BLaER1 (cell line): ENCODE data around the gene NOL9.

Experiments used
- H3K27ac ChIP-seq: shearing (Covaris generic); formaldehyde crosslinking; 2 replicates; pipeline ENCODE4 v1.8.1; 2022
- H3K27me3 ChIP-seq: shearing (Covaris generic); formaldehyde crosslinking; 2 replicates; pipeline ENCODE4 v1.8.1; 2022
- H3K36me3 ChIP-seq: shearing (Covaris generic); formaldehyde crosslinking; 2 replicates; pipeline ENCODE4 v1.8.1; 2022
- H3K4me1 ChIP-seq: shearing (Covaris generic); formaldehyde crosslinking; 2 replicates; pipeline ENCODE4 v1.8.1; 2022
- H3K4me2 ChIP-seq: shearing (Covaris generic); formaldehyde crosslinking; 2 replicates; pipeline ENCODE4 v1.8.1; 2022
- H3K4me3 ChIP-seq: shearing (Covaris generic); formaldehyde crosslinking; 2 replicates; pipeline ENCODE4 v1.8.1; 2022
- H3K9ac ChIP-seq: shearing (Covaris generic); formaldehyde crosslinking; 2 replicates; pipeline ENCODE4 v1.8.1; 2022
- H3K9me3 ChIP-seq: shearing (Covaris generic); formaldehyde crosslinking; 2 replicates; pipeline ENCODE4 v1.8.1; 2022
- H4K20me1 ChIP-seq: shearing (Covaris generic); formaldehyde crosslinking; 2 replicates; pipeline ENCODE4 v1.8.1; 2022
- Cebpa-rat ChIP-seq: shearing (Covaris generic); IDR thresholded peaks from 2 replicates; pipeline ENCODE4 v1.8.1; 2022

NOL9 gene

GRCh38 chr1:6477039-6477820 is 77.1 kb downstream of the NOL9 start:
- Histone ChIP-seq H4K20me1 (peaks cover 3% of the 10 kb centered on the region; the same call in 1 of the 2 replicates), H3K27ac (no peak overlapping the region), H3K36me3 (no peaks in the 10 kb centered on the region), H3K27me3 (peaks cover 7% of the 10 kb centered on the region), H3K9ac (no peak overlapping the region), H3K4me3 (no peak overlapping the region), H3K9me3 (no peaks in the 10 kb centered on the region), H3K4me1 (no peaks in the 10 kb centered on the region), H3K4me2 (no peak overlapping the region)
- TF ChIP-seq Cebpa-rat: no peak

GRCh38 chr1:6476483-6476882 is 77.8 kb downstream of the NOL9 start:
- H3K36me3 ChIP-seq: no peaks in the 10 kb centered on the region
- H3K9ac ChIP-seq: no peak overlapping the region
- H3K27me3 ChIP-seq: no peaks in the 10 kb centered on the region
- no peak overlapping the region for H3K4me3 ChIP-seq
- H4K20me1 ChIP-seq: no peaks in the 10 kb centered on the region
- TF ChIP-seq Cebpa-rat: no peak
- H3K4me1 ChIP-seq: no peaks in the 10 kb centered on the region
- H3K4me2 ChIP-seq: no peak overlapping the region
- no peaks in the 10 kb centered on the region for H3K9me3 ChIP-seq
- H3K27ac ChIP-seq: no peak overlapping the region

GRCh38 chr1:6475381-6476133 is 78.8 kb downstream of the NOL9 start:
- H3K4me1 ChIP-seq: no peaks in the 10 kb centered on the region
- no peak for TF ChIP-seq Cebpa-rat
- H3K9ac ChIP-seq: no peak overlapping the region
- H3K9me3 ChIP-seq: no peaks in the 10 kb centered on the region
- no peaks in the 10 kb centered on the region for H4K20me1 ChIP-seq
- no peak overlapping the region for H3K4me2 ChIP-seq
- H3K4me3 ChIP-seq: no peak overlapping the region
- no peaks in the 10 kb centered on the region for H3K27me3 ChIP-seq
- no peaks in the 10 kb centered on the region for H3K36me3 ChIP-seq
- no peak overlapping the region for H3K27ac ChIP-seq

- no peak overlapping the region for H3K9ac ChIP-seq
- H4K20me1 ChIP-seq: no peaks in the 10 kb centered on the region
- no peaks in the 10 kb centered on the region for H3K36me3 ChIP-seq
- no peaks in the 10 kb centered on the region for H3K4me1 ChIP-seq
- no peak overlapping the region for H3K27ac ChIP-seq
- H3K4me3 ChIP-seq: no peak overlapping the region
- no peak for TF ChIP-seq Cebpa-rat
- no peak overlapping the region for H3K4me2 ChIP-seq
- no peaks in the 10 kb centered on the region for H3K9me3 ChIP-seq
- no peaks in the 10 kb centered on the region for H3K27me3 ChIP-seq
Observed at GRCh38 chr1:6474815-6475282, 79.5 kb downstream of the NOL9 start.

GRCh38 chr1:6473974-6474814 is 80.1 kb downstream of the NOL9 start:
- no peak for TF ChIP-seq Cebpa-rat
- Histone ChIP-seq H3K4me2 (no peak overlapping the region), H3K27me3 (no peaks in the 10 kb centered on the region), H3K9ac (no peak overlapping the region), H3K4me3 (no peak overlapping the region), H3K4me1 (no peaks in the 10 kb centered on the region), H3K27ac (no peak overlapping the region), H3K36me3 (no peaks in the 10 kb centered on the region), H4K20me1 (no peaks in the 10 kb centered on the region), H3K9me3 (no peaks in the 10 kb centered on the region)

GRCh38 chr1:6473156-6473555 is 81.2 kb downstream of the NOL9 start:
- Histone ChIP-seq H3K4me1 (no peaks in the 10 kb centered on the region), H3K27me3 (no peaks in the 10 kb centered on the region), H4K20me1 (no peaks in the 10 kb centered on the region), H3K27ac (no peak overlapping the region), H3K9ac (no peak overlapping the region), H3K9me3 (no peaks in the 10 kb centered on the region), H3K36me3 (no peaks in the 10 kb centered on the region), H3K4me2 (no peak overlapping the region), H3K4me3 (no peak overlapping the region)
- TF ChIP-seq Cebpa-rat: no peak

GRCh38 chr1:6472391-6472790 is 81.9 kb downstream of the NOL9 start:
- no peak for TF ChIP-seq Cebpa-rat
- Histone ChIP-seq H3K27ac (no peak overlapping the region), H3K27me3 (peaks cover 6% of the 10 kb centered on the region), H3K9ac (no peak overlapping the region), H3K9me3 (no peaks in the 10 kb centered on the region), H3K36me3 (no peaks in the 10 kb centered on the region), H4K20me1 (no peaks in the 10 kb centered on the region), H3K4me3 (no peak overlapping the region), H3K4me1 (no peaks in the 10 kb centered on the region), H3K4me2 (no peak overlapping the region)

- H3K9ac ChIP-seq: no peak overlapping the region
- H3K27ac ChIP-seq: no peak overlapping the region
- no peaks in the 10 kb centered on the region for H3K4me1 ChIP-seq
- no peaks in the 10 kb centered on the region for H3K9me3 ChIP-seq
- H3K4me3 ChIP-seq: no peak overlapping the region
- no peak overlapping the region for H3K4me2 ChIP-seq
- no peak for TF ChIP-seq Cebpa-rat
- H3K27me3 ChIP-seq: peaks cover 10% of the 10 kb centered on the region
- no peaks in the 10 kb centered on the region for H3K36me3 ChIP-seq
- H4K20me1 ChIP-seq: no peaks in the 10 kb centered on the region
Observed at GRCh38 chr1:6471970-6472368, 82.3 kb downstream of the NOL9 start.
